IPS-20b (cell line): ENCODE data around the gene CGREF1.

Experiments
- H3K27ac ChIP-seq: one replicate; pipeline ENCODE4 v1.5.1; 2013; ENCODE audit warnings: low read length
- H3K27me3 ChIP-seq: 2 replicates; pipeline ENCODE4 v1.6.1; 2013; ENCODE audit warnings: mild to moderate bottlenecking, low read length, inconsistent platforms; ENCODE audit not compliant: insufficient read depth
- H3K36me3 ChIP-seq: 2 replicates; pipeline ENCODE4 v1.6.1; 2013; ENCODE audit warnings: low read depth, mild to moderate bottlenecking, inconsistent platforms, low read length, moderate library complexity; ENCODE audit not compliant: insufficient read depth
- H3K4me1 ChIP-seq: 2 replicates; pipeline ENCODE4 v1.6.1; 2013; ENCODE audit warnings: mild to moderate bottlenecking, control low read depth, inconsistent platforms, low read length, moderate library complexity; ENCODE audit not compliant: insufficient read depth
- H3K4me3 ChIP-seq: 2 replicates; pipeline ENCODE4 v1.5.1; 2013; ENCODE audit warnings: mild to moderate bottlenecking, low read length, inconsistent platforms
- H3K9ac ChIP-seq: 2 replicates; pipeline ENCODE4 v1.6.1; 2013; ENCODE audit warnings: low read depth, mild to moderate bottlenecking, inconsistent platforms, low read length, moderate library complexity
- H3K9me3 ChIP-seq: 2 replicates; pipeline ENCODE4 v1.6.1; 2013; ENCODE audit warnings: mild to moderate bottlenecking, low read depth, low read length, inconsistent platforms; ENCODE audit not compliant: insufficient read depth

CGREF1 gene

GRCh38 chr2:27074738-27075565 lies 44.0 kb downstream of the CGREF1 start:
- H3K36me3 ChIP-seq = peaks cover 5% of the 10 kb centered on the region; the same call in 1 of the 2 replicates
- H3K27me3 ChIP-seq = no peaks in the 10 kb centered on the region
- H3K27ac ChIP-seq = no peak overlapping the region
- H3K9ac ChIP-seq = no peak overlapping the region
- no peaks in the 10 kb centered on the region for H3K9me3 ChIP-seq
- H3K4me3 ChIP-seq = no peak overlapping the region
- H3K4me1 ChIP-seq = peaks cover 7% of the 10 kb centered on the region; the same call in 1 of the 2 replicates

GRCh38 chr2:27073782-27074181 lies 45.1 kb downstream of the CGREF1 start:
- no peak overlapping the region for H3K9ac ChIP-seq
- no peak overlapping the region for H3K4me3 ChIP-seq
- H3K4me1 ChIP-seq = peaks cover 7% of the 10 kb centered on the region; the same call in 1 of the 2 replicates
- no peaks in the 10 kb centered on the region for H3K9me3 ChIP-seq
- H3K27ac ChIP-seq = no peak overlapping the region
- no peaks in the 10 kb centered on the region for H3K27me3 ChIP-seq
- peaks cover 17% of the 10 kb centered on the region for H3K36me3 ChIP-seq

GRCh38 chr2:27072920-27073319 lies 46.0 kb downstream of the CGREF1 start:
- Histone ChIP-seq H3K9me3 (no peaks in the 10 kb centered on the region), H3K4me1 (peaks cover 7% of the 10 kb centered on the region; the same call in 1 of the 2 replicates), H3K36me3 (peaks cover 25% of the 10 kb centered on the region), H3K9ac (peak overlapping the region; percentile 92; the same call in 1 of the 2 replicates), H3K27me3 (no peaks in the 10 kb centered on the region), H3K4me3 (peak overlapping the region; percentile 99; the same call in 1 of the 2 replicates), H3K27ac (no peak overlapping the region)

GRCh38 chr2:27071990-27072830 lies 46.7 kb downstream of the CGREF1 start:
- Histone ChIP-seq H3K27ac (peak overlapping the region; percentile 85), H3K4me3 (peak overlapping the region; percentile 99), H3K9me3 (no peaks in the 10 kb centered on the region), H3K4me1 (peaks cover 7% of the 10 kb centered on the region; the same call in 1 of the 2 replicates), H3K27me3 (no peaks in the 10 kb centered on the region), H3K36me3 (peaks cover 32% of the 10 kb centered on the region), H3K9ac (peak overlapping the region; percentile 92; the same call in 1 of the 2 replicates)

- peak within 1 kb of the TSS; percentile 85 for H3K27ac ChIP-seq
- H3K9ac ChIP-seq = peak within 1 kb of the TSS; percentile 94
- peaks cover 33% of the 10 kb centered on the region for H3K36me3 ChIP-seq
- H3K27me3 ChIP-seq = no peaks in the 10 kb centered on the region
- H3K9me3 ChIP-seq = no peaks in the 10 kb centered on the region
- H3K4me3 ChIP-seq = peak within 1 kb of the TSS; percentile 99
- H3K4me1 ChIP-seq = peaks cover 7% of the 10 kb centered on the region; the same call in 1 of the 2 replicates
Measured at GRCh38 chr2:27071277-27071989, 47.5 kb downstream of the CGREF1 start, which contains the start of gene OST4. Gene OST4 (minus strand): TSS chr2:27071654.

- peaks cover 7% of the 10 kb centered on the region; the same call in 1 of the 2 replicates for H3K4me1 ChIP-seq
Measured at GRCh38 chr2:27070653-27071276, 48.2 kb downstream of the CGREF1 start.

GRCh38 chr2:27069961-27070618 lies 48.8 kb downstream of the CGREF1 start:
- Histone ChIP-seq H3K9me3 (no peaks in the 10 kb centered on the region), H3K9ac (peak overlapping the region; percentile 94; the same call in 1 of the 2 replicates), H3K4me3 (peak overlapping the region; percentile 99), H3K27me3 (no peaks in the 10 kb centered on the region), H3K27ac (no peak overlapping the region), H3K4me1 (peaks cover 7% of the 10 kb centered on the region; the same call in 1 of the 2 replicates), H3K36me3 (peaks cover 39% of the 10 kb centered on the region)

More at GRCh38 chr2:27070653-27071276, 48.2 kb downstream of the CGREF1 start:
- Histone ChIP-seq H3K27me3 (no peaks in the 10 kb centered on the region), H3K36me3 (peaks cover 33% of the 10 kb centered on the region), H3K4me3 (peak overlapping the region; percentile 99), H3K27ac (peak overlapping the region; percentile 18), H3K9me3 (no peaks in the 10 kb centered on the region), H3K9ac (peak overlapping the region; percentile 94)

- peaks cover 40% of the 10 kb centered on the region for H3K36me3 ChIP-seq
- H3K27ac ChIP-seq = no peak overlapping the region
- no peaks in the 10 kb centered on the region for H3K9me3 ChIP-seq
- peaks cover 7% of the 10 kb centered on the region; the same call in 1 of the 2 replicates for H3K4me1 ChIP-seq
- H3K4me3 ChIP-seq = no peak overlapping the region
- H3K9ac ChIP-seq = no peak overlapping the region
- H3K27me3 ChIP-seq = no peaks in the 10 kb centered on the region
Measured at GRCh38 chr2:27069436-27069835, 49.5 kb downstream of the CGREF1 start.

- Histone ChIP-seq H3K36me3 (peaks cover 46% of the 10 kb centered on the region), H3K9me3 (no peaks in the 10 kb centered on the region), H3K4me3 (no peak overlapping the region), H3K9ac (no peak overlapping the region), H3K27me3 (no peaks in the 10 kb centered on the region), H3K4me1 (peaks cover 4% of the 10 kb centered on the region; the same call in 1 of the 2 replicates), H3K27ac (no peak overlapping the region)
Measured at GRCh38 chr2:27067385-27067784, 51.5 kb downstream of the CGREF1 start.

GRCh38 chr2:27065128-27065527 lies 53.8 kb downstream of the CGREF1 start:
- H3K4me1 ChIP-seq = peaks cover under 1% of the 10 kb centered on the region; the same call in 1 of the 2 replicates
- no peak overlapping the region for H3K4me3 ChIP-seq
- no peaks in the 10 kb centered on the region for H3K9me3 ChIP-seq
- no peak overlapping the region for H3K27ac ChIP-seq
- peaks cover 50% of the 10 kb centered on the region for H3K36me3 ChIP-seq
- H3K27me3 ChIP-seq = no peaks in the 10 kb centered on the region
- no peak overlapping the region for H3K9ac ChIP-seq
